Measurements from ENCODE around the gene MYL2. TPM values are rescaled to one million over a fixed set of nuclear protein-coding genes. Genes with fewer than 3 reads are reported as not detected.

The MYL2 gene
- total RNA-seq, 2 experiments from 2014 or later = not detected

- Mint-ChIP-seq H3K4me3 (no peak overlapping the region), H3K27me3 (peaks cover 21% of the 10 kb centered on the region)
- no peak for DNase-seq
Observed at GRCh38 chr12:110940933-110941332, 20.6 kb upstream of the MYL2 start.

GRCh38 chr12:110940296-110940695 is 19.9 kb upstream of the MYL2 start:
- no peak for ATAC-seq (ENCODE audit: poor library complexity)
- intact Hi-C loops (cut with DNase I, micrococcal nuclease) = no loop called here
- Histone ChIP-seq H3K27me3 (ENCODE audit: control insufficient read depth in 1 of 2, insufficient read depth in 2 of 2, low read length in 2 of 2) (peaks cover 0 to 4% of the 10 kb centered on the region in 2 experiments), H3K36me3 (ENCODE audit: insufficient read depth, low read length) (no peaks in the 10 kb centered on the region), H3K4me1 (ENCODE audit: insufficient read depth, low read length) (peaks cover 6% of the 10 kb centered on the region), H3K9me3 (ENCODE audit: control insufficient read depth in 1 of 2, insufficient read depth in 1 of 2, low read length in 2 of 2) (peaks cover 0 to 3% of the 10 kb centered on the region in 2 experiments), H3K27ac (ENCODE audit: low read depth in 1 of 2, low read length in 2 of 2) (no peak overlapping the region), H3K4me3 (ENCODE audit: low read length) (no peak overlapping the region)
- DNase-seq = no peak
- TF ChIP-seq CTCF (IDR thresholded peaks at IDR 0.05) = no peak
- Mint-ChIP-seq H3K27ac (no peak overlapping the region), H3K36me3 (ENCODE audit: low read depth) (no peaks in the 10 kb centered on the region), H3K4me3 (no peak overlapping the region), H3K4me1 (ENCODE audit: low read depth) (no peaks in the 10 kb centered on the region), H3K9me3 (no peaks in the 10 kb centered on the region), H3K27me3 (peaks cover 22% of the 10 kb centered on the region)
- ChIA-PET POLR2A (no interaction called here), CTCF (no interaction called here)

More at GRCh38 chr12:110940933-110941332, 20.6 kb upstream of the MYL2 start:
- Histone ChIP-seq H3K27ac (ENCODE audit: low read depth in 1 of 2, low read length in 2 of 2) (no peak overlapping the region), H3K27me3 (ENCODE audit: control insufficient read depth in 1 of 2, insufficient read depth in 2 of 2, low read length in 2 of 2) (peaks cover 0 to 4% of the 10 kb centered on the region in 2 experiments), H3K4me3 (ENCODE audit: low read length) (no peak overlapping the region), H3K4me1 (ENCODE audit: insufficient read depth, low read length) (peaks cover 6% of the 10 kb centered on the region), H3K9me3 (ENCODE audit: control insufficient read depth in 1 of 2, insufficient read depth in 1 of 2, low read length in 2 of 2) (peaks cover 0 to 9% of the 10 kb centered on the region in 2 experiments), H3K36me3 (ENCODE audit: insufficient read depth, low read length) (no peaks in the 10 kb centered on the region)
- Mint-ChIP-seq H3K36me3 (ENCODE audit: low read depth) (no peaks in the 10 kb centered on the region), H3K27ac (no peak overlapping the region), H3K9me3 (peaks cover 2% of the 10 kb centered on the region), H3K4me1 (ENCODE audit: low read depth) (no peaks in the 10 kb centered on the region)
- ChIA-PET CTCF (no interaction called here), POLR2A (no interaction called here)
- TF ChIP-seq CTCF (IDR thresholded peaks at IDR 0.05) = no peak
- no peak for ATAC-seq (ENCODE audit: poor library complexity)
- intact Hi-C loops (cut with DNase I, micrococcal nuclease) = no loop called here

GRCh38 chr12:110937104-110937641 is 16.8 kb upstream of the MYL2 start:
- Histone ChIP-seq H3K27ac (ENCODE audit: low read depth in 1 of 2, low read length in 2 of 2) (no peak overlapping the region), H3K36me3 (ENCODE audit: insufficient read depth, low read length) (no peaks in the 10 kb centered on the region), H3K4me1 (ENCODE audit: insufficient read depth, low read length) (peaks cover 6% of the 10 kb centered on the region), H3K9me3 (ENCODE audit: control insufficient read depth in 1 of 2, insufficient read depth in 1 of 2, low read length in 2 of 2) (peaks cover 0 to 5% of the 10 kb centered on the region in 2 experiments), H3K27me3 (ENCODE audit: control insufficient read depth in 1 of 2, insufficient read depth in 2 of 2, low read length in 2 of 2) (peaks cover 0 to 4% of the 10 kb centered on the region in 2 experiments), H3K4me3 (ENCODE audit: low read length) (no peak overlapping the region)
- Mint-ChIP-seq H3K4me1 (ENCODE audit: low read depth) (no peaks in the 10 kb centered on the region), H3K9me3 (no peaks in the 10 kb centered on the region), H3K27ac (no peak overlapping the region), H3K36me3 (ENCODE audit: low read depth) (no peaks in the 10 kb centered on the region), H3K4me3 (no peak overlapping the region), H3K27me3 (peaks cover 35% of the 10 kb centered on the region)
- TF ChIP-seq CTCF (IDR thresholded peaks at IDR 0.05) = peak; percentile 98
- DNase-seq = peak; percentile 16 to 79 (median 45)
- POLR2A ChIA-PET = no interaction called here
- ATAC-seq (ENCODE audit: poor library complexity) = peak; percentile 55
- intact Hi-C loops (cut with DNase I, micrococcal nuclease) = loop anchor here (1.0 to 10.0 kb wide), 7 partner anchors 237 to 376 kb away; no protein-coding TSS in a partner anchor
- CTCF ChIA-PET = interaction anchor here (1.3 kb wide), 1 partner anchor 335 kb away, joined by 3 read pairs; no protein-coding TSS in a partner anchor
